K562 (cell line): ENCODE results near the gene CBFA2T3. TPM values are rescaled to one million over a fixed set of nuclear protein-coding genes. Genes with fewer than 3 reads are reported as not detected.

ENCODE experiments used
- ATAC-seq: fragments of 200-7000 bp; cut with Tn5 transposase; 3 replicates; pipeline ENCODE4 v1.9.1; 2020; ENCODE audit warnings: moderate library complexity
- BruUV-seq: library from RNA; stranded (reverse); fragments of 400-500 nt; replicated peaks from 2 replicates; lab custom pipeline; 2021; lab: Mats Ljungman, UMichigan
- CTCF ChIA-PET: fragments of 300-600 bp; formaldehyde crosslinking; extraction: SDS; loops from one replicate; lab custom pipeline; 2021; ENCODE audit warnings: low intra/inter-chr PET ratio; lab: Yijun Ruan, JAX
- POLR2A ChIA-PET: fragments of 300-600, 350-650 bp; sonication (Branson Sonifier 250); formaldehyde crosslinking; extraction: SDS; loops from one replicate; lab custom pipeline; 2021; ENCODE audit warnings: antibody characterized with exemption, inconsistent platforms; lab: Yijun Ruan, JAX
- DNase-seq, 4 experiments: peaks; one replicate each; pipeline versions ENCODE4 v3.0.0 to v3.0.0-alpha.2; 2011 to 2018; ENCODE audit warnings: low spot score in 3 of 4, mixed read lengths in 3 of 4; ENCODE audit errors: extremely low read depth in 1 of 4
- FAIRE-seq: peaks from 2 replicates; lab custom pipeline; 2011; peaks lifted over from hg19 to GRCh38; lab: Jason Lieb, UNC
- H2AFZ ChIP-seq: 2 replicates; pipeline ENCODE4 v1.6.0; 2011; ENCODE audit warnings: low read depth, low read length, control low read depth, inconsistent platforms
- H3K27ac ChIP-seq: fragments of 200-600 bp; 3 replicates; pipeline ENCODE4 v1.8.0; 2011; ENCODE audit warnings: low read depth, mild to moderate bottlenecking, control low read depth, inconsistent platforms, low read length, moderate library complexity, mixed read lengths; ENCODE audit errors: extremely low read depth
- H3K27me3 ChIP-seq, 2 experiments: fragments of 300-600 bp in 1 of 2; 2 replicates in 1 of 2; 3 replicates in 1 of 2; pipeline versions ENCODE4 v1.6.0 to v1.8.0; 2011; ENCODE audit warnings: inconsistent platforms in 2 of 2, low read length in 2 of 2, mild to moderate bottlenecking in 1 of 2, mixed read lengths in 1 of 2, moderate library complexity in 1 of 2; ENCODE audit not compliant: control insufficient read depth in 2 of 2, insufficient read depth in 2 of 2
- H3K36me3 ChIP-seq: fragments of 300-600 bp; 3 replicates; pipeline ENCODE4 v1.8.0; 2011; ENCODE audit warnings: mild to moderate bottlenecking, low read length, inconsistent platforms; ENCODE audit not compliant: control insufficient read depth, insufficient read depth
- H3K4me1 ChIP-seq, 2 experiments: fragments of 200-600 bp in 1 of 2; replicated peaks in 1 of 2; 2 replicates in 1 of 2; 3 replicates in 1 of 2; pipeline versions ENCODE4 v1.5.1 to v1.8.0; 2011; ENCODE audit warnings: inconsistent platforms in 2 of 2, low read length in 2 of 2, mild to moderate bottlenecking in 1 of 2, mixed read lengths in 1 of 2, moderate library complexity in 1 of 2; ENCODE audit not compliant: control insufficient read depth in 2 of 2, insufficient read depth in 2 of 2
- H3K4me2 ChIP-seq: 2 replicates; pipeline ENCODE4 v1.6.1; 2011; ENCODE audit warnings: low read length, control low read depth, inconsistent platforms, mixed read lengths; ENCODE audit not compliant: insufficient read depth
- H3K4me3 ChIP-seq: fragments of 200-600 bp; sonication (generic), shearing (Covaris generic); 2 replicates; pipeline ENCODE4 v1.5.1; 2016; ENCODE audit warnings: control low read depth, inconsistent platforms
- H3K79me2 ChIP-seq: fragments of 200-600 bp; 3 replicates; pipeline ENCODE4 v1.8.0; 2011; ENCODE audit warnings: low read length, inconsistent platforms; ENCODE audit not compliant: control insufficient read depth, insufficient read depth
- H3K9ac ChIP-seq, 2 experiments: 2 replicates each; pipeline versions ENCODE4 v1.6.0 to v1.6.1; 2011; ENCODE audit warnings: low read depth in 2 of 2, low read length in 2 of 2, control low read depth in 1 of 2, inconsistent platforms in 1 of 2, mild to moderate bottlenecking in 1 of 2, mixed read lengths in 1 of 2; ENCODE audit not compliant: insufficient read depth in 1 of 2
- H3K9me1 ChIP-seq: one replicate; pipeline ENCODE4 v1.6.0; 2011; ENCODE audit warnings: inconsistent platforms, mild to moderate bottlenecking, low read length, moderate library complexity; ENCODE audit not compliant: control insufficient read depth, insufficient read depth
- H3K9me3 ChIP-seq: replicated peaks from 2 replicates; pipeline ENCODE4 v1.5.1; 2011; ENCODE audit warnings: low read depth, low read length, inconsistent platforms; ENCODE audit not compliant: control insufficient read depth, insufficient read depth
- H4K20me1 ChIP-seq: replicated peaks from 2 replicates; pipeline ENCODE4 v1.6.1; 2011; ENCODE audit warnings: low read length, inconsistent platforms, mixed read lengths; ENCODE audit not compliant: control insufficient read depth, insufficient read depth
- ARID1B ChIP-seq: fragments of 450-650 bp; IDR thresholded peaks from 2 replicates; pipeline ENCODE4 v1.6.1; 2016; ENCODE audit warnings: antibody characterized with exemption, mild to moderate bottlenecking, inconsistent platforms
- BHLHE40 ChIP-seq: IDR thresholded peaks from 2 replicates; pipeline ENCODE4 v1.6.1; 2011; ENCODE audit warnings: low read length, improper control_type of control experiment
- IRF1 ChIP-seq: sonication (generic); formaldehyde crosslinking; IDR thresholded peaks from 2 replicates; pipeline ENCODE4 v1.8.0; 2022; ENCODE audit warnings: missing genetic modification reagents, mild to moderate bottlenecking, borderline replicate concordance
- NR2C1 ChIP-seq, 2 experiments: fragments of 450-650 bp; IDR thresholded peaks; 2 replicates each; pipeline ENCODE4 v1.6.1; 2017; ENCODE audit warnings: mild to moderate bottlenecking in 2 of 2, antibody characterized with exemption in 1 of 2, inconsistent platforms in 1 of 2, missing compliant biosample characterization in 1 of 2, missing genetic modification characterization in 1 of 2
- RNF2 ChIP-seq: sonication (generic); IDR thresholded peaks from 2 replicates; pipeline ENCODE4 v1.6.1; 2016
- SAP30 ChIP-seq: fragments of 200-600 bp; sonication (generic); IDR thresholded peaks from 2 replicates; pipeline ENCODE4 v1.6.1; 2012; ENCODE audit warnings: borderline replicate concordance, low read depth, mild to moderate bottlenecking, moderate library complexity, low read length, control low read depth, inconsistent platforms; ENCODE audit not compliant: insufficient read depth, poor library complexity, severe bottlenecking
- TCF7L2 ChIP-seq: fragments of 150-350 bp; IDR thresholded peaks from 2 replicates; pipeline ENCODE4 v1.6.1; 2016; ENCODE audit warnings: low read depth, mild to moderate bottlenecking, low read length, moderate library complexity
- ZNF445 ChIP-seq: fragments of 250-450 bp; sonication (Bioruptor Pico); IDR thresholded peaks from 2 replicates; pipeline ENCODE4 v1.4.0; 2020; ENCODE audit warnings: low read depth, mild to moderate bottlenecking, moderate library complexity
- WGBS: fragments of 100-300 bp; shearing (Covaris generic); methylation state at CpG from one replicate; pipeline ENCODE4 v1.1.6; 2016; ENCODE audit warnings: low coverage, mixed read lengths; ENCODE audit not compliant: insufficient coverage; ENCODE audit errors: missing lambda C conversion rate; 5-methylcytosine and 5-hydroxymethylcytosine counted together
- in situ Hi-C: fragments of 300-500 bp; cut with MboI; formaldehyde crosslinking; loops from 4 replicates; pipeline ENCODE4 v1.15.0; 2018; ENCODE audit warnings: inconsistent platforms, mixed read lengths
- intact Hi-C: fragments of 100-400 bp; cut with micrococcal nuclease; formaldehyde crosslinking; loops from 2 replicates; pipeline ENCODE4 v1.14.2; 2022
- polyA plus RNA-seq, 8 experiments: library from polyadenylated mRNA; depleted of rRNA in 4 of 8; stranded (reverse) in 5 of 8; unstranded in 3 of 8; fragments of >200 nt; fragmentation: Nextera tagmentation in 2 of 8; fragmentation: Illumina TruSeq in 1 of 8; extraction: Ambion mirVana in 2 of 8; extraction: Trizol in 1 of 8; gene quantifications; 2 replicates each; pipeline versions ENCODE4 v1.2.1 to v1.2.3, GENCODE V29; 2011 to 2014; ENCODE audit warnings: inconsistent platforms in 1 of 8, missing spikeins in 1 of 8
- total RNA-seq, 7 experiments: library from RNA; depleted of rRNA in 6 of 7; stranded (reverse); fragments of >200 nt in 6 of 7; fragmentation: Illumina TruSeq in 2 of 7; extraction: Trizol in 2 of 7; gene quantifications; 2 replicates each; pipeline versions ENCODE4 v1.2.1 to v1.2.3, GENCODE V29; 2011 to 2021; ENCODE audit warnings: low replicate concordance in 1 of 7
- TF ChIP-seq, protein P1 (sequence below): sonication (generic); formaldehyde crosslinking; IDR thresholded peaks from 2 replicates; pipeline ENCODE4 v1.8.0; 2023; ENCODE audit warnings: missing genetic modification reagents, mild to moderate bottlenecking, borderline replicate concordance
- TF ChIP-seq, protein P2 (sequence below): fragments of 450-650 bp; IDR thresholded peaks from 2 replicates; pipeline ENCODE4 v1.6.1; 2016; ENCODE audit warnings: borderline replicate concordance

Gene CBFA2T3
- total and polyA plus RNA-seq, 9 of the 15 experiments (the other 6 are each of a cell fraction or from before 2014, with no cell fraction given): 2.3 to 145 (median 6.7) TPM

DNA sequence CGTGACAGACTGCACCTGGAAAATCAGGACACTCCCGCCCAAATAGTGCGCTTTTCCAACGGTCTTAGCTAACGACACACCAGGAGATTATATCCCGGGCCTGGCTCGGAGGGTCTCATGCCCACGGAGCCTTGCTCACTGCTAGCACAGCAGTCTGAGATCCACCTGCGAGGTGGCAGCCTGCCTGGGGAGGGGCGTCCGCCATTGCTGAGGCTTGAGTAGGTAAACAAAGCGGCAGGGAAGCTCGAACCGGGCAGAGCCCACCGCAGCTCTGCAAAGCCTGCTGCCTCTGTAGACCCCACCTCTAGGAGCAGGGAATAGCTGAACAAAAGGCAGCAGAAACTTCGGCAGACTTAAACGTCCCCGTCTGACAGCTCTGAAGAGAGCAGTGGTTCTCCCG is 125.4 kb downstream of the CBFA2T3 start:
- DNase-seq (no peak), ATAC-seq (no peak), FAIRE-seq (no peak)
- intact Hi-C loops: no loop called here
- H3K4me1 ChIP-seq: peaks cover 4 to 43% of the 10 kb centered on the region in 2 experiments; a peak in 3 of 5 replicates
- peaks cover 6% of the 10 kb centered on the region for H3K9me1 ChIP-seq
- H3K36me3 ChIP-seq: peaks cover 7% of the 10 kb centered on the region; the same call in 2 of the 3 replicates
- ChIA-PET POLR2A (interaction anchor here (0.6 to 0.8 kb wide), 4 partner anchors 13 to 760 kb away, joined by 3 to 5 read pairs (median 3); no protein-coding TSS in a partner anchor), CTCF (no interaction called here)
- in situ Hi-C loops: no loop called here
- no peak overlapping the region for H3K4me3 ChIP-seq
- H3K79me2 ChIP-seq: peaks cover 7% of the 10 kb centered on the region; the same call in 2 of the 3 replicates
- no peaks in the 10 kb centered on the region for H3K27me3 ChIP-seq
- no peak overlapping the region for H3K9ac ChIP-seq
- TF ChIP-seq ARID1B (no peak), ZNF445 (CRISPR knock-in tag) (no peak), BHLHE40 (no peak), TCF7L2 (no peak), IRF1 (CRISPR knock-in tag) (no peak), RNF2 (no peak), SAP30 (no peak), NR2C1 (IDR thresholded peaks at IDR 0.05) (no peak), NR2C1 (tag; IDR thresholded peaks at IDR 0.05) (no peak)
- TF ChIP-seq, protein P1, sequence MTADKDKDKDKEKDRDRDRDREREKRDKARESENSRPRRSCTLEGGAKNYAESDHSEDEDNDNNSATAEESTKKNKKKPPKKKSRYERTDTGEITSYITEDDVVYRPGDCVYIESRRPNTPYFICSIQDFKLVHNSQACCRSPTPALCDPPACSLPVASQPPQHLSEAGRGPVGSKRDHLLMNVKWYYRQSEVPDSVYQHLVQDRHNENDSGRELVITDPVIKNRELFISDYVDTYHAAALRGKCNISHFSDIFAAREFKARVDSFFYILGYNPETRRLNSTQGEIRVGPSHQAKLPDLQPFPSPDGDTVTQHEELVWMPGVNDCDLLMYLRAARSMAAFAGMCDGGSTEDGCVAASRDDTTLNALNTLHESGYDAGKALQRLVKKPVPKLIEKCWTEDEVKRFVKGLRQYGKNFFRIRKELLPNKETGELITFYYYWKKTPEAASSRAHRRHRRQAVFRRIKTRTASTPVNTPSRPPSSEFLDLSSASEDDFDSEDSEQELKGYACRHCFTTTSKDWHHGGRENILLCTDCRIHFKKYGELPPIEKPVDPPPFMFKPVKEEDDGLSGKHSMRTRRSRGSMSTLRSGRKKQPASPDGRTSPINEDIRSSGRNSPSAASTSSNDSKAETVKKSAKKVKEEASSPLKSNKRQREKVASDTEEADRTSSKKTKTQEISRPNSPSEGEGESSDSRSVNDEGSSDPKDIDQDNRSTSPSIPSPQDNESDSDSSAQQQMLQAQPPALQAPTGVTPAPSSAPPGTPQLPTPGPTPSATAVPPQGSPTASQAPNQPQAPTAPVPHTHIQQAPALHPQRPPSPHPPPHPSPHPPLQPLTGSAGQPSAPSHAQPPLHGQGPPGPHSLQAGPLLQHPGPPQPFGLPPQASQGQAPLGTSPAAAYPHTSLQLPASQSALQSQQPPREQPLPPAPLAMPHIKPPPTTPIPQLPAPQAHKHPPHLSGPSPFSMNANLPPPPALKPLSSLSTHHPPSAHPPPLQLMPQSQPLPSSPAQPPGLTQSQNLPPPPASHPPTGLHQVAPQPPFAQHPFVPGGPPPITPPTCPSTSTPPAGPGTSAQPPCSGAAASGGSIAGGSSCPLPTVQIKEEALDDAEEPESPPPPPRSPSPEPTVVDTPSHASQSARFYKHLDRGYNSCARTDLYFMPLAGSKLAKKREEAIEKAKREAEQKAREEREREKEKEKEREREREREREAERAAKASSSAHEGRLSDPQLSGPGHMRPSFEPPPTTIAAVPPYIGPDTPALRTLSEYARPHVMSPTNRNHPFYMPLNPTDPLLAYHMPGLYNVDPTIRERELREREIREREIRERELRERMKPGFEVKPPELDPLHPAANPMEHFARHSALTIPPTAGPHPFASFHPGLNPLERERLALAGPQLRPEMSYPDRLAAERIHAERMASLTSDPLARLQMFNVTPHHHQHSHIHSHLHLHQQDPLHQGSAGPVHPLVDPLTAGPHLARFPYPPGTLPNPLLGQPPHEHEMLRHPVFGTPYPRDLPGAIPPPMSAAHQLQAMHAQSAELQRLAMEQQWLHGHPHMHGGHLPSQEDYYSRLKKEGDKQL (CRISPR knock-in tag): no peak
- TF ChIP-seq, protein P2, sequence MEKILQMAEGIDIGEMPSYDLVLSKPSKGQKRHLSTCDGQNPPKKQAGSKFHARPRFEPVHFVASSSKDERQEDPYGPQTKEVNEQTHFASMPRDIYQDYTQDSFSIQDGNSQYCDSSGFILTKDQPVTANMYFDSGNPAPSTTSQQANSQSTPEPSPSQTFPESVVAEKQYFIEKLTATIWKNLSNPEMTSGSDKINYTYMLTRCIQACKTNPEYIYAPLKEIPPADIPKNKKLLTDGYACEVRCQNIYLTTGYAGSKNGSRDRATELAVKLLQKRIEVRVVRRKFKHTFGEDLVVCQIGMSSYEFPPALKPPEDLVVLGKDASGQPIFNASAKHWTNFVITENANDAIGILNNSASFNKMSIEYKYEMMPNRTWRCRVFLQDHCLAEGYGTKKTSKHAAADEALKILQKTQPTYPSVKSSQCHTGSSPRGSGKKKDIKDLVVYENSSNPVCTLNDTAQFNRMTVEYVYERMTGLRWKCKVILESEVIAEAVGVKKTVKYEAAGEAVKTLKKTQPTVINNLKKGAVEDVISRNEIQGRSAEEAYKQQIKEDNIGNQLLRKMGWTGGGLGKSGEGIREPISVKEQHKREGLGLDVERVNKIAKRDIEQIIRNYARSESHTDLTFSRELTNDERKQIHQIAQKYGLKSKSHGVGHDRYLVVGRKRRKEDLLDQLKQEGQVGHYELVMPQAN: no peak
- no TSS peak for BruUV-seq
- no peaks in the 10 kb centered on the region; the same call in 1 of the 2 replicates for H4K20me1 ChIP-seq
- no peak overlapping the region for H3K27ac ChIP-seq
- H3K4me2 ChIP-seq: no peak overlapping the region
- H3K9me3 ChIP-seq: no peaks in the 10 kb centered on the region
- H2AFZ ChIP-seq: no peak overlapping the region
- WGBS: 77% methylated on average over 17 of the region's 19 CpGs
